ENCODE data around the gene NHS.

GRCh38 chrX:17725181-17725580, 350.2 kb downstream of the NHS start:
- TF ChIP-seq POLR2AphosphoS5 (IDR thresholded peaks at IDR 0.05; ENCODE audit: low read depth, low read length) (no peak), CTCF (IDR thresholded peaks at IDR 0.05 in 2 of 3, conservative IDR thresholded peaks at IDR 0.05 in 1 of 3; ENCODE audit: borderline replicate concordance in 1 of 3, insufficient read depth in 1 of 3, low read depth in 2 of 3, low read length in 2 of 3) (no peak), SP1 (IDR thresholded peaks at IDR 0.05; ENCODE audit: low read depth) (no peak), EZH2 (IDR thresholded peaks at IDR 0.05) (no peak)
